ENCODE measurements around the gene ZDHHC20. TPM values are rescaled to one million over a fixed set of nuclear protein-coding genes. Genes with fewer than 3 reads are reported as not detected.

The ZDHHC20 gene
- 100 to 1,000 TPM in 1 of 4 donors, 10 to 100 TPM in 3; 29.9 to 104 (median 76.9) TPM for total RNA-seq

- TF ChIP-seq POLR2A (IDR thresholded peaks at IDR 0.05) (peak; percentile 88), CTCF (IDR thresholded peaks at IDR 0.05) (peak in 1 of 5 experiments; percentile 3), EP300 (IDR thresholded peaks at IDR 0.05; ENCODE audit: low read depth) (no peak), POLR2AphosphoS5 (IDR thresholded peaks at IDR 0.05) (peak; percentile 83 to 91 (median 89))
- WGBS, 2 donors (ENCODE audit: low coverage in 1 of 2), result 0 to 2% methylated on average over 1 to 54 of the region's 107 CpGs
- intact Hi-C loops (cut with DNase I; ENCODE audit: low total_unique reads), result no loop called here
- Histone ChIP-seq H3K27me3 (no peaks in the 10 kb centered on the region), H3K4me3 (peak within 1 kb of the TSS; percentile 65 to 100 (median 97)), H3K9me3 (no peaks in the 10 kb centered on the region), H3K4me1 (peaks cover 8 to 17% (median 11%) of the 10 kb centered on the region in 4 donors), H3K27ac (peak within 1 kb of the TSS; percentile 92 to 99 (median 98)), H3K36me3 (no peaks in the 10 kb centered on the region)
- DNase-seq, result peak; percentile 94
- in situ Hi-C loops (cut with MboI; ENCODE audit: low pct_ligation_motif_present in 1 of 4, low pct_unique_long_range_greater_than_20kb in 1 of 4, low sequenced_read_pairs in 3 of 4), result no loop called here
Observed at GRCh38 chr13:21458813-21459701, at the start of gene ZDHHC20. ZDHHC20 (minus strand) TSS chr13:21459303; CDS start chr13:21459171, 132 bp downstream.

- in situ Hi-C loops (cut with MboI; ENCODE audit: low pct_ligation_motif_present in 1 of 4, low pct_unique_long_range_greater_than_20kb in 1 of 4, low sequenced_read_pairs in 3 of 4) (no loop called here), intact Hi-C loops (cut with DNase I; ENCODE audit: low total_unique reads) (no loop called here)
- no peaks in the 10 kb centered on the region for H3K9me3 ChIP-seq
- H3K27me3 ChIP-seq, result no peaks in the 10 kb centered on the region
- TF ChIP-seq POLR2AphosphoS5 (IDR thresholded peaks at IDR 0.05), result no peak
- no peak for TF ChIP-seq POLR2A (IDR thresholded peaks at IDR 0.05)
- no peak for TF ChIP-seq EP300 (IDR thresholded peaks at IDR 0.05; ENCODE audit: low read depth)
- TF ChIP-seq CTCF (IDR thresholded peaks at IDR 0.05), result no peak
- H3K4me3 ChIP-seq, result no peak overlapping the region
- no peak for DNase-seq
- 98 to 100% methylated on average over 1 to 3 of the region's 3 CpGs for WGBS, 2 donors (ENCODE audit: low coverage in 1 of 2)
- H3K4me1 ChIP-seq, result no peaks in the 10 kb centered on the region
- no peak overlapping the region for H3K27ac ChIP-seq
- H3K36me3 ChIP-seq, result peaks cover 0 to 15% (median 2%) of the 10 kb centered on the region in 4 donors
Observed at GRCh38 chr13:21504379-21504778, 45.3 kb upstream of the ZDHHC20 start.

GRCh38 chr13:21501686-21502085 is 42.6 kb upstream of the ZDHHC20 start:
- Histone ChIP-seq H3K27me3 (no peaks in the 10 kb centered on the region), H3K4me3 (no peak overlapping the region), H3K36me3 (peaks cover 0 to 4% (median 2%) of the 10 kb centered on the region in 4 donors), H3K4me1 (no peaks in the 10 kb centered on the region), H3K9me3 (no peaks in the 10 kb centered on the region), H3K27ac (no peak overlapping the region)
- intact Hi-C loops (cut with DNase I; ENCODE audit: low total_unique reads), result no loop called here
- no peak for TF ChIP-seq POLR2AphosphoS5 (IDR thresholded peaks at IDR 0.05)
- TF ChIP-seq CTCF (IDR thresholded peaks at IDR 0.05), result no peak
- TF ChIP-seq EP300 (IDR thresholded peaks at IDR 0.05; ENCODE audit: low read depth), result no peak
- TF ChIP-seq POLR2A (IDR thresholded peaks at IDR 0.05), result no peak
- in situ Hi-C loops (cut with MboI; ENCODE audit: low pct_ligation_motif_present in 1 of 4, low pct_unique_long_range_greater_than_20kb in 1 of 4, low sequenced_read_pairs in 3 of 4), result no loop called here
- no peak for DNase-seq
- WGBS, 2 donors (ENCODE audit: low coverage in 1 of 2), result 95% methylated on average over 3 of the region's 3 CpGs; no CpG with 5 or more reads in 1 of the 2 donors

- intact Hi-C loops (cut with DNase I; ENCODE audit: low total_unique reads), result no loop called here
- DNase-seq, result no peak
- Histone ChIP-seq H3K4me1 (no peaks in the 10 kb centered on the region), H3K4me3 (no peak overlapping the region), H3K27me3 (no peaks in the 10 kb centered on the region), H3K9me3 (peaks cover 14 to 18% of the 10 kb centered on the region in 2 donors), H3K36me3 (peaks cover 0 to 15% (median 0%) of the 10 kb centered on the region in 4 donors), H3K27ac (no peak overlapping the region)
- TF ChIP-seq EP300 (IDR thresholded peaks at IDR 0.05; ENCODE audit: low read depth) (no peak), POLR2AphosphoS5 (IDR thresholded peaks at IDR 0.05) (no peak), CTCF (IDR thresholded peaks at IDR 0.05) (no peak), POLR2A (IDR thresholded peaks at IDR 0.05) (no peak)
- in situ Hi-C loops (cut with MboI; ENCODE audit: low pct_ligation_motif_present in 1 of 4, low pct_unique_long_range_greater_than_20kb in 1 of 4, low sequenced_read_pairs in 3 of 4), result loop anchor here (10.0 to 25.0 kb wide), 4 partner anchors 199 to 549 kb away; no protein-coding TSS in a partner anchor
- 93 to 100% methylated on average over 3 to 4 of the region's 4 CpGs for WGBS, 2 donors (ENCODE audit: low coverage in 1 of 2)
Observed at GRCh38 chr13:21486322-21486721, 27.2 kb upstream of the ZDHHC20 start.
